ENCODE results near the gene USP6NL. TPM values are rescaled to one million over a fixed set of nuclear protein-coding genes. Genes with fewer than 3 reads are reported as not detected.

The USP6NL gene
- total and polyA plus RNA-seq, 9 of the 15 experiments (the other 6 are each of a cell fraction or from before 2014, with no cell fraction given), result 3.2 to 26.6 (median 19.8) TPM

GRCh38 chr10:11610166-11610825, 1.2 kb downstream of the USP6NL start:
- no peaks in the 10 kb centered on the region for H3K36me3 ChIP-seq (ENCODE audit: control insufficient read depth, insufficient read depth, low read length)
- H3K4me2 ChIP-seq (ENCODE audit: insufficient read depth, low read length), result peak overlapping the region; percentile 89
- H3K27ac ChIP-seq (ENCODE audit: extremely low read depth, low read depth, low read length), result peak overlapping the region; percentile 98
- H3K9me3 ChIP-seq (replicated peaks; ENCODE audit: control insufficient read depth, insufficient read depth, low read depth, low read length), result no peaks in the 10 kb centered on the region
- ChIA-PET POLR2A (interaction anchor here (0.6 to 3.7 kb wide), 5 partner anchors 9 to 158 kb away, joined by 3 to 18 read pairs (median 8); no protein-coding TSS in a partner anchor), CTCF (ENCODE audit: low intra/inter-chr PET ratio) (no interaction called here)
- BruUV-seq (replicated peaks), result no TSS peak
- H3K4me1 ChIP-seq (replicated peaks in 1 of 2; ENCODE audit: control insufficient read depth in 2 of 2, insufficient read depth in 2 of 2, low read length in 2 of 2), result peaks cover 27 to 42% of the 10 kb centered on the region in 2 experiments
- no peaks in the 10 kb centered on the region for H3K9me1 ChIP-seq (ENCODE audit: control insufficient read depth, insufficient read depth, low read length)
- ATAC-seq (no peak), DNase-seq (ENCODE audit: extremely low read depth in 1 of 4, low spot score in 3 of 4) (no peak), FAIRE-seq (no peak)
- H3K9ac ChIP-seq (ENCODE audit: insufficient read depth in 1 of 2, low read depth in 2 of 2, low read length in 2 of 2), result peak overlapping the region; percentile 74 to 96
- 0 out of 2 replicates have a peak, but pooled peaks cover 7% of the 10 kb centered on the region for H4K20me1 ChIP-seq (replicated peaks; ENCODE audit: control insufficient read depth, insufficient read depth, low read length)
- peaks cover 61% of the 10 kb centered on the region for H3K79me2 ChIP-seq (ENCODE audit: control insufficient read depth, insufficient read depth, low read length)
- intact Hi-C loops (cut with micrococcal nuclease), result loop anchor here (2.0 to 10.0 kb wide), 3 partner anchors 95 to 285 kb away; no protein-coding TSS in a partner anchor
- H3K4me3 ChIP-seq, result peak overlapping the region; percentile 79
- 6% methylated on average over 9 of the region's 9 CpGs for WGBS (ENCODE audit: insufficient coverage, low coverage, missing lambda C conversion rate)
- in situ Hi-C loops (cut with MboI), result no loop called here
- no peak overlapping the region for H2AFZ ChIP-seq (ENCODE audit: low read depth, low read length)
- no peaks in the 10 kb centered on the region for H3K27me3 ChIP-seq (ENCODE audit: control insufficient read depth in 2 of 2, insufficient read depth in 2 of 2, low read length in 2 of 2)
- TF ChIP-seq STAG1 (CRISPR knock-in tag; IDR thresholded peaks at IDR 0.05; ENCODE audit: borderline replicate concordance) (no peak), FUS (optimal IDR thresholded peaks at IDR 0.05; ENCODE audit: low read depth, low read length) (no peak), TAF9B (IDR thresholded peaks at IDR 0.05; ENCODE audit: partially characterized antibody) (no peak), HDAC1 (IDR thresholded peaks at IDR 0.05) (peak in 1 of 2 experiments; percentile 44; a peak in 1 of 4 replicates), PHB2 (IDR thresholded peaks at IDR 0.05; ENCODE audit: low read depth) (no peak), DPF2 (IDR thresholded peaks at IDR 0.05) (0 out of 2 replicates have a peak, but pooled peaks have one; percentile 17), THRAP3 (IDR thresholded peaks at IDR 0.05; ENCODE audit: borderline replicate concordance) (no peak), EP400 (IDR thresholded peaks at IDR 0.05) (0 out of 2 replicates have a peak, but pooled peaks have one; percentile 37), ESRRA (IDR thresholded peaks at IDR 0.05; ENCODE audit: borderline replicate concordance, low read depth) (no peak), MNT (conservative IDR thresholded peaks at IDR 0.05) (0 out of 4 replicates have a peak, but pooled peaks of 1 of the 2 experiments have one; percentile 29), MEF2A (IDR thresholded peaks at IDR 0.05; ENCODE audit: control insufficient read depth, low read depth, low read length) (no peak), VEZF1 (CRISPR knock-in tag; IDR thresholded peaks at IDR 0.05) (no peak), BCOR (IDR thresholded peaks at IDR 0.05) (no peak), JUND (IDR thresholded peaks at IDR 0.05; ENCODE audit: borderline replicate concordance, low read depth, low read length) (no peak; the same call in 1 of the 2 replicates), JUND (tag; IDR thresholded peaks at IDR 0.05; ENCODE audit: borderline replicate concordance, low read depth, low read length) (no peak), PYGO2 (tag; IDR thresholded peaks at IDR 0.05) (no peak), ZKSCAN1 (IDR thresholded peaks at IDR 0.05; ENCODE audit: low read depth, low read length) (no peak), STAT6 (CRISPR knock-in tag; IDR thresholded peaks at IDR 0.05) (no peak)
